HCT116 (cell line): ENCODE data around the gene GRIK2. TPM values are rescaled to one million over a fixed set of nuclear protein-coding genes. Genes with fewer than 3 reads are reported as not detected.

Experiments
- ATAC-seq: fragments of 200-7000 bp; cut with Tn5 transposase; 2 replicates; pipeline ENCODE4 v1.9.1; 2020; ENCODE audit warnings: mild to moderate bottlenecking, moderate library complexity
- BruUV-seq: library from RNA; stranded (reverse); fragments of 400-500 nt; replicated peaks from 2 replicates; lab custom pipeline; 2021; lab: Mats Ljungman, UMichigan
- CTCF ChIA-PET: fragments of 300-600 bp; sonication (Branson Sonifier 250); formaldehyde crosslinking; loops from one replicate; lab custom pipeline; 2021; ENCODE audit warnings: antibody characterized with exemption; lab: Charles Lee
- POLR2A ChIA-PET: fragments of 300-600, 350-600 bp; sonication (Branson Sonifier 250); formaldehyde crosslinking; loops from one replicate; lab custom pipeline; 2021; ENCODE audit warnings: antibody characterized with exemption; lab: Charles Lee
- RAD21 ChIA-PET, 2 experiments: fragments of 300-600 bp; sonication (Branson Sonifier 250); formaldehyde crosslinking; loops; one replicate each; lab custom pipeline; 2023; ENCODE audit warnings: low total read pairs in 2 of 2; ENCODE audit not compliant: uncharacterized antibody in 2 of 2, unreplicated experiment in 2 of 2, low non-redundant PET in 1 of 2; lab: Charles Lee
- DNase-seq: peaks from one replicate; pipeline ENCODE4 v3.0.0-alpha.2; 2010; ENCODE audit warnings: low read depth, low spot score
- H2AFZ ChIP-seq: fragments of 200-600 bp; shearing (Covaris generic), sonication (generic); 2 replicates; pipeline ENCODE4 v1.6.1; 2017; ENCODE audit warnings: low read depth, mixed run types, mixed read lengths, antibody characterized with exemption, low read length; ENCODE audit not compliant: poor library complexity, severe bottlenecking
- H3K27ac ChIP-seq: 2 replicates; pipeline ENCODE4 v1.5.1; 2012; ENCODE audit warnings: low read depth, low read length
- H3K27me3 ChIP-seq: fragments of 200-600 bp; sonication (generic); 2 replicates; pipeline ENCODE4 v1.6.1; 2016; ENCODE audit warnings: mixed run types, low read length, mixed read lengths; ENCODE audit not compliant: insufficient read depth
- H3K36me3 ChIP-seq, 2 experiments: fragments of 200-500 bp in 1 of 2; fragments of 200-600 bp in 1 of 2; sonication (Bioruptor generic) in 1 of 2; sonication (generic) in 1 of 2; 2 replicates each; pipeline versions ENCODE4 v1.5.1 to v1.6.1; 2014 to 2016; ENCODE audit warnings: low read length in 2 of 2, inconsistent platforms in 1 of 2, mixed read lengths in 1 of 2, mixed run types in 1 of 2; ENCODE audit not compliant: insufficient read depth in 2 of 2, control insufficient read depth in 1 of 2
- H3K4me1 ChIP-seq, 2 experiments: fragments of 200-600 bp in 1 of 2; sonication (generic) in 1 of 2; 2 replicates each; pipeline versions ENCODE4 v1.5.1 to v1.6.1; 2012 to 2017; ENCODE audit warnings: low read length in 2 of 2, inconsistent platforms in 1 of 2, mild to moderate bottlenecking in 1 of 2, mixed read lengths in 1 of 2, mixed run types in 1 of 2, moderate library complexity in 1 of 2; ENCODE audit not compliant: insufficient read depth in 2 of 2, control insufficient read depth in 1 of 2
- H3K4me2 ChIP-seq: fragments of 200-600 bp; sonication (generic); 2 replicates; pipeline ENCODE4 v1.6.1; 2017; ENCODE audit warnings: mixed run types, low read length, mixed read lengths
- H3K4me3 ChIP-seq, 2 experiments: fragments of 200-600 bp in 1 of 2; sonication (generic) in 1 of 2; replicated peaks in 1 of 2; 2 replicates each; pipeline ENCODE4 v1.5.1; 2011 to 2016; ENCODE audit warnings: low read length in 2 of 2, control low read depth in 1 of 2, low read depth in 1 of 2, mild to moderate bottlenecking in 1 of 2, mixed read lengths in 1 of 2, mixed run types in 1 of 2
- H3K79me2 ChIP-seq: fragments of 200-600 bp; sonication (generic); 2 replicates; pipeline ENCODE4 v1.6.1; 2017; ENCODE audit warnings: mild to moderate bottlenecking, mixed run types, low read length, moderate library complexity, mixed read lengths; ENCODE audit not compliant: insufficient read depth
- H3K9ac ChIP-seq: fragments of 200-600 bp; sonication (generic); 2 replicates; pipeline ENCODE4 v1.6.1; 2016; ENCODE audit warnings: low read length, mixed read lengths
- H3K9me2 ChIP-seq: fragments of 200-600 bp; sonication (generic), shearing (Covaris generic); 2 replicates; pipeline ENCODE4 v1.6.1; 2017; ENCODE audit warnings: mixed run types, mild to moderate bottlenecking, moderate library complexity; ENCODE audit not compliant: insufficient read depth
- H3K9me3 ChIP-seq, 2 experiments: fragments of 200-500 bp in 1 of 2; fragments of 200-600 bp in 1 of 2; sonication (Bioruptor generic) in 1 of 2; sonication (generic) in 1 of 2; 2 replicates each; pipeline ENCODE4 v1.6.1; 2014 to 2017; ENCODE audit warnings: low read length in 2 of 2, mixed read lengths in 2 of 2, inconsistent platforms in 1 of 2, low read depth in 1 of 2, mild to moderate bottlenecking in 1 of 2, mixed run types in 1 of 2, moderate library complexity in 1 of 2; ENCODE audit not compliant: control insufficient read depth in 1 of 2, insufficient read depth in 1 of 2
- H4K20me1 ChIP-seq: fragments of 200-600 bp; sonication (generic), shearing (Covaris generic); 2 replicates; pipeline ENCODE4 v1.6.1; 2017; ENCODE audit warnings: mixed run types, mild to moderate bottlenecking, moderate library complexity; ENCODE audit not compliant: insufficient read depth
- CBX3 ChIP-seq: IDR thresholded peaks from 2 replicates; pipeline ENCODE4 v1.6.1; 2012; ENCODE audit warnings: low read depth
- CEBPB ChIP-seq: IDR thresholded peaks from 2 replicates; pipeline ENCODE4 v1.6.1; 2012; ENCODE audit warnings: low read depth
- CTCF ChIP-seq, 3 experiments: fragments of 200-600 bp in 1 of 3; sonication (generic) in 1 of 3; IDR thresholded peaks in 2 of 3; conservative IDR thresholded peaks in 1 of 3; 2 replicates each; pipeline ENCODE4 v1.5.1; 2012 to 2017; ENCODE audit warnings: low read depth in 2 of 3, low read length in 2 of 3, antibody characterized with exemption in 1 of 3, borderline replicate concordance in 1 of 3, control low read depth in 1 of 3, mild to moderate bottlenecking in 1 of 3, mixed read lengths in 1 of 3, mixed run types in 1 of 3, moderate library complexity in 1 of 3; ENCODE audit not compliant: insufficient read depth in 1 of 3
- ELF1 ChIP-seq: IDR thresholded peaks from 2 replicates; pipeline ENCODE4 v1.6.1; 2012; ENCODE audit warnings: low read depth, borderline replicate concordance
- EZH2 ChIP-seq: fragments of 200-600 bp; sonication (generic); IDR thresholded peaks from 2 replicates; pipeline ENCODE4 v1.6.1; 2017; ENCODE audit warnings: antibody characterized with exemption, mixed run types
- EZH2phosphoT487 ChIP-seq: fragments of 200-600 bp; IDR thresholded peaks from 2 replicates; pipeline ENCODE4 v1.6.1; 2018; ENCODE audit warnings: antibody characterized with exemption, borderline replicate concordance
- FOSL1 ChIP-seq: IDR thresholded peaks from 2 replicates; pipeline ENCODE4 v1.6.1; 2012; ENCODE audit warnings: low read depth
- JUND ChIP-seq: IDR thresholded peaks from 2 replicates; pipeline ENCODE4 v1.6.1; 2012
- POLR2A ChIP-seq: IDR thresholded peaks from 2 replicates; pipeline ENCODE4 v1.7.0; 2011; ENCODE audit warnings: borderline replicate concordance; ENCODE audit not compliant: insufficient read depth, insufficient read length; ENCODE audit errors: extremely low read depth
- POLR2AphosphoS5 ChIP-seq: IDR thresholded peaks from 2 replicates; pipeline ENCODE4 v1.6.1; 2011; ENCODE audit warnings: mild to moderate bottlenecking, low read depth, low read length, moderate library complexity
- RAD21 ChIP-seq: IDR thresholded peaks from 2 replicates; pipeline ENCODE4 v1.6.1; 2012; ENCODE audit warnings: low read depth, mild to moderate bottlenecking
- SIN3A ChIP-seq: IDR thresholded peaks from 2 replicates; pipeline ENCODE4 v1.6.1; 2012; ENCODE audit warnings: low read depth
- SP1 ChIP-seq: IDR thresholded peaks from 2 replicates; pipeline ENCODE4 v1.6.1; 2012; ENCODE audit warnings: low read depth
- SRF ChIP-seq: IDR thresholded peaks from 2 replicates; pipeline ENCODE4 v1.6.1; 2012; ENCODE audit warnings: low read depth
- TCF7L2 ChIP-seq: IDR thresholded peaks from 2 replicates; pipeline ENCODE4 v1.7.0; 2011; ENCODE audit warnings: borderline replicate concordance, inconsistent platforms; ENCODE audit not compliant: insufficient read depth, insufficient read length; ENCODE audit errors: extremely low read depth
- YY1 ChIP-seq: IDR thresholded peaks from 2 replicates; pipeline ENCODE4 v1.6.1; 2011; ENCODE audit warnings: low read length, low read depth, moderate library complexity, mild to moderate bottlenecking; ENCODE audit not compliant: insufficient replicate concordance; ENCODE audit errors: extremely low read depth
- ZFX ChIP-seq: fragments of 450-650 bp; IDR thresholded peaks from 2 replicates; pipeline ENCODE4 v1.6.1; 2017
- ZNF274 ChIP-seq: fragments of 200-500 bp; sonication (Bioruptor generic); IDR thresholded peaks from 2 replicates; pipeline ENCODE4 v1.6.1; 2014; ENCODE audit warnings: mild to moderate bottlenecking, low read depth, low read length, inconsistent platforms
- intact Hi-C: fragments of 100-400 bp; cut with micrococcal nuclease; formaldehyde crosslinking; loops from 2 replicates; pipeline ENCODE4 v1.10.0; 2022
- total RNA-seq: library from RNA; stranded (reverse); gene quantifications from one replicate; pipeline ENCODE4 v1.2.1, GENCODE V29; 2021; ENCODE audit not compliant: unreplicated experiment

GRIK2 gene
- total RNA-seq, 1 experiment from 2014 or later, result 0.64 TPM

- CTCF ChIA-PET, result no interaction called here
- H3K9ac ChIP-seq, result no peak overlapping the region
- H3K4me2 ChIP-seq, result no peak overlapping the region
- no peak overlapping the region for H3K27ac ChIP-seq
- no peaks in the 10 kb centered on the region for H3K79me2 ChIP-seq
- no peak overlapping the region for H3K4me3 ChIP-seq
- POLR2A ChIA-PET, result no interaction called here
- H3K9me2 ChIP-seq, result no peaks in the 10 kb centered on the region
- intact Hi-C loops, result no loop called here
- H3K27me3 ChIP-seq, result no peaks in the 10 kb centered on the region
- ATAC-seq, result no peak
- TF ChIP-seq CEBPB (no peak), POLR2AphosphoS5 (no peak)
- DNase-seq, result no peak
- no TSS peak for BruUV-seq
- no peak overlapping the region for H2AFZ ChIP-seq
- no peaks in the 10 kb centered on the region for H3K4me1 ChIP-seq
- H3K9me3 ChIP-seq, result no peaks in the 10 kb centered on the region
- no peaks in the 10 kb centered on the region for H3K36me3 ChIP-seq
- H4K20me1 ChIP-seq, result no peaks in the 10 kb centered on the region
- RAD21 ChIA-PET, result no interaction called here
Observed at GRCh38 chr6:102039441-102039840, 645.9 kb downstream of the GRIK2 start.

GRCh38 chr6:102051001-102051400, 657.5 kb downstream of the GRIK2 start:
- Histone ChIP-seq H3K9me3 (no peaks in the 10 kb centered on the region), H4K20me1 (no peaks in the 10 kb centered on the region), H3K9ac (no peak overlapping the region), H3K27me3 (no peaks in the 10 kb centered on the region), H3K4me2 (no peak overlapping the region), H3K79me2 (no peaks in the 10 kb centered on the region), H3K36me3 (no peaks in the 10 kb centered on the region), H3K4me1 (no peaks in the 10 kb centered on the region), H3K27ac (no peak overlapping the region), H2AFZ (no peak overlapping the region), H3K4me3 (no peak overlapping the region), H3K9me2 (no peaks in the 10 kb centered on the region)
- no peak for ATAC-seq
- no TSS peak for BruUV-seq
- intact Hi-C loops, result no loop called here
- ChIA-PET RAD21 (no interaction called here), POLR2A (no interaction called here), CTCF (no interaction called here)
- no peak for DNase-seq
- TF ChIP-seq CTCF (IDR thresholded peaks at IDR 0.05 in 2 of 3, conservative IDR thresholded peaks at IDR 0.05 in 1 of 3; ENCODE audit: borderline replicate concordance in 1 of 3, insufficient read depth in 1 of 3, low read depth in 2 of 3, low read length in 2 of 3), result no peak
- TF ChIP-seq FOSL1, result no peak
- no peak for TF ChIP-seq SRF
- TF ChIP-seq POLR2A, result no peak
- TF ChIP-seq CBX3, result no peak
- TF ChIP-seq YY1, result no peak
- no peak for TF ChIP-seq SP1
- TF ChIP-seq ELF1, result no peak
- TF ChIP-seq TCF7L2, result no peak
- no peak for TF ChIP-seq EZH2
- no peak for TF ChIP-seq SIN3A
- no peak for TF ChIP-seq EZH2phosphoT487
- TF ChIP-seq JUND, result no peak
- TF ChIP-seq ZNF274, result no peak
- TF ChIP-seq POLR2AphosphoS5, result no peak
- no peak for TF ChIP-seq RAD21
- no peak for TF ChIP-seq CEBPB
- TF ChIP-seq ZFX, result no peak
